H1 (cell line): ENCODE measurements around the gene SPOCD1. TPM values are rescaled to one million over a fixed set of nuclear protein-coding genes. Genes with fewer than 3 reads are reported as not detected.

ENCODE experiments used
- CTCF ChIA-PET: fragments of 300-600 bp; sonication (Branson Sonifier 250); formaldehyde crosslinking; loops from one replicate; lab custom pipeline; 2021; ENCODE audit not compliant: partially characterized antibody; lab: Charles Lee
- POLR2A ChIA-PET: fragments of 300-600 bp; sonication (Branson Sonifier 250); formaldehyde crosslinking; loops from one replicate; lab custom pipeline; 2021; ENCODE audit warnings: inconsistent platforms; ENCODE audit not compliant: partially characterized antibody; lab: Charles Lee
- DNase-seq, 2 experiments: peaks; one replicate each; pipeline versions ENCODE4 v3.0.0 to v3.0.0-alpha.2; 2010 to 2022; ENCODE audit warnings: low spot score in 2 of 2, low read depth in 1 of 2, mixed read lengths in 1 of 2
- FAIRE-seq: peaks from 2 replicates; lab custom pipeline; 2011; peaks lifted over from hg19 to GRCh38; lab: Jason Lieb, UNC
- H2AFZ ChIP-seq: 2 replicates; pipeline ENCODE4 v1.8.1; 2012; ENCODE audit warnings: low read length, inconsistent platforms
- H2AK5ac ChIP-seq: 2 replicates; pipeline ENCODE4 v1.6.1; 2013; ENCODE audit warnings: low read depth, low read length
- H2BK120ac ChIP-seq: replicated peaks from 2 replicates; pipeline ENCODE3; 2013; ENCODE audit warnings: low read depth, low read length, inconsistent platforms
- H2BK12ac ChIP-seq: 2 replicates; pipeline ENCODE4 v1.6.1; 2013; ENCODE audit warnings: low read depth, low read length
- H2BK15ac ChIP-seq: 2 replicates; pipeline ENCODE4 v1.6.1; 2013; ENCODE audit warnings: low read length
- H2BK20ac ChIP-seq: 2 replicates; pipeline ENCODE4 v1.6.1; 2013; ENCODE audit warnings: low read length
- H2BK5ac ChIP-seq: 2 replicates; pipeline ENCODE4 v1.6.1; 2013; ENCODE audit warnings: low read depth, low read length
- H3K14ac ChIP-seq: 2 replicates; pipeline ENCODE4 v1.6.1; 2013; ENCODE audit warnings: inconsistent platforms; ENCODE audit not compliant: insufficient read length
- H3K18ac ChIP-seq: 2 replicates; pipeline ENCODE4 v1.6.1; 2013; ENCODE audit warnings: low read length; ENCODE audit errors: extremely low read depth
- H3K23ac ChIP-seq: 2 replicates; pipeline ENCODE4 v1.6.1; 2013; ENCODE audit warnings: inconsistent platforms; ENCODE audit not compliant: insufficient read length
- H3K23me2 ChIP-seq: 2 replicates; pipeline ENCODE4 v1.6.1; 2013; ENCODE audit warnings: low read depth, low read length
- H3K27ac ChIP-seq: 2 replicates; pipeline ENCODE4 v1.6.1; 2011; ENCODE audit warnings: low read depth, low read length, inconsistent platforms
- H3K27me3 ChIP-seq, 4 experiments: replicated peaks in 1 of 4; 1 replicate in 1 of 4; 2 replicates in 3 of 4; pipeline versions ENCODE4 v1.6.1 to v1.8.1; 2011 to 2013; ENCODE audit warnings: low read length in 3 of 4, mild to moderate bottlenecking in 3 of 4, inconsistent platforms in 2 of 4, mixed read lengths in 2 of 4, moderate library complexity in 1 of 4; ENCODE audit not compliant: control insufficient read depth in 3 of 4, insufficient read depth in 3 of 4; ENCODE audit errors: extremely low read depth in 1 of 4
- H3K36me3 ChIP-seq, 4 experiments: 2 replicates each; pipeline versions ENCODE4 v1.6.1 to v1.8.1; 2011 to 2013; ENCODE audit warnings: mild to moderate bottlenecking in 4 of 4, low read length in 3 of 4, moderate library complexity in 2 of 4, control low read depth in 1 of 4, inconsistent platforms in 1 of 4; ENCODE audit not compliant: insufficient read depth in 4 of 4, control insufficient read depth in 2 of 4
- H3K4ac ChIP-seq: replicated peaks from 2 replicates; pipeline ENCODE3; 2013; ENCODE audit warnings: low read length, low read depth, mixed read lengths, inconsistent platforms; ENCODE audit not compliant: insufficient read length
- H3K4me1 ChIP-seq, 4 experiments: replicated peaks in 1 of 4; 1 replicate in 1 of 4; 2 replicates in 3 of 4; pipeline versions ENCODE4 v1.6.1 to v1.8.1; 2011 to 2013; ENCODE audit warnings: low read length in 3 of 4, inconsistent platforms in 2 of 4, mixed read lengths in 1 of 4; ENCODE audit not compliant: insufficient read depth in 4 of 4, control insufficient read depth in 3 of 4
- H3K4me2 ChIP-seq, 2 experiments: 2 replicates each; pipeline versions ENCODE4 v1.6.1 to v1.8.1; 2011 to 2013; ENCODE audit warnings: low read depth in 2 of 2, low read length in 2 of 2, control low read depth in 1 of 2, inconsistent platforms in 1 of 2, mild to moderate bottlenecking in 1 of 2; ENCODE audit not compliant: insufficient read depth in 1 of 2
- H3K4me3 ChIP-seq, 4 experiments: fragments of 200-600, 300-600 bp in 1 of 4; sonication (generic), shearing (Covaris generic), sonication (Bioruptor Twin) in 1 of 4; 2 replicates each; pipeline versions ENCODE4 v1.5.1 to v1.8.1; 2011 to 2016; ENCODE audit warnings: low read length in 4 of 4, low read depth in 3 of 4, control low read depth in 2 of 4, inconsistent platforms in 2 of 4, mild to moderate bottlenecking in 2 of 4, mixed read lengths in 1 of 4, moderate library complexity in 1 of 4; ENCODE audit not compliant: insufficient read depth in 2 of 4; ENCODE audit errors: extremely low read depth in 1 of 4
- H3K56ac ChIP-seq: replicated peaks from 2 replicates; pipeline ENCODE3; 2013; ENCODE audit warnings: low read depth, mild to moderate bottlenecking, mixed read lengths, low read length, inconsistent platforms; ENCODE audit not compliant: insufficient read length
- H3K79me1 ChIP-seq: 2 replicates; pipeline ENCODE4 v1.6.1; 2013; ENCODE audit warnings: low read depth, low read length, control low read depth
- H3K79me2 ChIP-seq, 2 experiments: 2 replicates each; pipeline versions ENCODE4 v1.6.1 to v1.8.1; 2012 to 2013; ENCODE audit warnings: low read length in 2 of 2, mild to moderate bottlenecking in 2 of 2, inconsistent platforms in 1 of 2; ENCODE audit not compliant: insufficient read depth in 2 of 2, control insufficient read depth in 1 of 2
- H3K9ac ChIP-seq, 4 experiments: replicated peaks in 1 of 4; 1 replicate in 1 of 4; 2 replicates in 3 of 4; pipeline versions ENCODE4 v1.6.1 to v1.8.1; 2011 to 2013; ENCODE audit warnings: low read depth in 3 of 4, low read length in 3 of 4, control low read depth in 2 of 4, mild to moderate bottlenecking in 2 of 4, moderate library complexity in 2 of 4, inconsistent platforms in 1 of 4; ENCODE audit errors: extremely low read depth in 1 of 4
- H3K9me3 ChIP-seq, 2 experiments: 2 replicates each; pipeline versions ENCODE4 v1.6.1 to v1.8.1; 2012 to 2013; ENCODE audit warnings: mild to moderate bottlenecking in 2 of 2, moderate library complexity in 2 of 2, control low read depth in 1 of 2, inconsistent platforms in 1 of 2, low read depth in 1 of 2, low read length in 1 of 2, mixed read lengths in 1 of 2; ENCODE audit not compliant: insufficient read depth in 2 of 2
- H4K20me1 ChIP-seq, 2 experiments: replicated peaks in 1 of 2; 2 replicates each; pipeline versions ENCODE3 to v1.8.1; 2011 to 2013; ENCODE audit warnings: inconsistent platforms in 2 of 2, low read length in 2 of 2, mild to moderate bottlenecking in 1 of 2; ENCODE audit not compliant: insufficient read depth in 2 of 2, control insufficient read depth in 1 of 2
- H4K5ac ChIP-seq: 2 replicates; pipeline ENCODE4 v1.6.1; 2013; ENCODE audit warnings: low read length, low read depth, mixed read lengths, inconsistent platforms; ENCODE audit not compliant: insufficient read length
- H4K8ac ChIP-seq: 2 replicates; pipeline ENCODE4 v1.8.0; 2013; ENCODE audit warnings: mild to moderate bottlenecking, moderate library complexity, low read length, inconsistent platforms; ENCODE audit not compliant: insufficient read depth; ENCODE audit errors: extremely low read depth
- H4K91ac ChIP-seq: replicated peaks from 2 replicates; pipeline ENCODE3; 2013; ENCODE audit warnings: low read length, mixed read lengths, inconsistent platforms; ENCODE audit not compliant: insufficient read length
- TCF12 ChIP-seq: IDR thresholded peaks from 2 replicates; pipeline ENCODE4 v1.6.1; 2011; ENCODE audit warnings: low read depth, mild to moderate bottlenecking, low read length
- WGBS, 2 experiments: shearing (Covaris generic) in 1 of 2; methylation state at CpG; one replicate each; pipeline versions ENCODE4 v1.1.6 to v1.1.7; 2013 to 2015; ENCODE audit warnings: low lambda C conversion rate in 2 of 2, mixed read lengths in 2 of 2, inconsistent platforms in 1 of 2, low coverage in 1 of 2, missing lambda C conversion rate in 1 of 2; ENCODE audit not compliant: insufficient replicate concordance in 2 of 2, insufficient coverage in 1 of 2, insufficient read length in 1 of 2; ENCODE audit errors: extremely low coverage in 1 of 2, missing lambda C conversion rate in 1 of 2; 5-methylcytosine and 5-hydroxymethylcytosine counted together
- polyA plus RNA-seq, 7 experiments: library from polyadenylated mRNA; depleted of rRNA in 3 of 7; stranded (reverse) in 5 of 7; unstranded in 2 of 7; fragments of >200 nt in 5 of 7; fragments of 200-250 nt in 2 of 7; gene quantifications; 1 replicate in 5 of 7; 2 replicates in 1 of 7; 4 replicates in 1 of 7; pipeline versions ENCODE4 v1.2.1 to v1.2.3, GENCODE V29; 2011 to 2013; ENCODE audit warnings: missing spikeins in 2 of 7, mixed read lengths in 2 of 7
- total RNA-seq: library from RNA; stranded (reverse); fragmentation: NEBNext Ultra II Directional; extraction: Animal tissue kit (Norgen Biotek cat#: 25700); gene quantifications from 2 replicates; pipeline ENCODE4 v1.2.1, GENCODE V29; 2021

SPOCD1 gene
- total and polyA plus RNA-seq, 2 of the 8 experiments (the other 6 are each of a cell fraction or from before 2014, with no cell fraction given), result 1.8 to 2.9 TPM

DNA sequence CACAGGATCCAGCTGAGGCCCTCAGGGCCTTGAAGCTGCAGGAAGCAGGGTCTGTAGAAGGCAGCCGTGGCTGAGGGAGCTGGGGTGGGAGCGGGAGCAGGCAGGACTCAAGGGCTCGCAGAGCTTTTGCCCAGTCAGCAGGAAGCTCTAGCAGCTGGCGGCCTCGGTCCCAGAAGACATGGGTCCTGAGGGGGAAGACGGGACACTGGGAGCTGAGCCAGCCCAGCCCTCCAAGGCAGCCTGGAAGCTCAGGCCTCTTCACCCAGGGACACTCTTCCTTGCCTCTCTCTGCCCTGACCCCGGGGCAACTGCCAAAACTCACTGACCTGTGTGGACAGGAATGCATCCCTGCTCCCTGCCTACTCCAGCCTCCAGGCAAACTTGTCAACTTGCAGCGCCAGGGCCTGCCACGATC, 60.6 kb downstream of the SPOCD1 start:
- FAIRE-seq, result no peak

More for the DNA sequence above, 60.6 kb downstream of the SPOCD1 start:
- H4K91ac ChIP-seq, result no peak overlapping the region
- H3K4me3 ChIP-seq, result no peak overlapping the region
- H2BK12ac ChIP-seq, result no peak overlapping the region
- H3K56ac ChIP-seq, result no peak overlapping the region
- no peak overlapping the region for H4K5ac ChIP-seq
- peaks cover 3% of the 10 kb centered on the region for H3K79me1 ChIP-seq
- no peak overlapping the region for H3K14ac ChIP-seq
- no peak overlapping the region for H2AFZ ChIP-seq
- H3K4me1 ChIP-seq, result peaks cover 14 to 35% (median 28%) of the 10 kb centered on the region in 4 experiments
- H3K4me2 ChIP-seq, result no peak overlapping the region
- peaks cover 0 to 3% of the 10 kb centered on the region in 2 experiments for H4K20me1 ChIP-seq
- H3K23me2 ChIP-seq, result no peaks in the 10 kb centered on the region
- ChIA-PET POLR2A (interaction anchor here (0.7 kb wide), 1 partner anchor 110 kb away, joined by 3 read pairs; the partner anchor contains the start of gene PEF1), CTCF (interaction anchor here (0.6 to 6.8 kb wide), 7 partner anchors 8 to 135 kb away, joined by 3 to 79 read pairs (median 7); no protein-coding TSS in a partner anchor)
- no peak overlapping the region for H2BK15ac ChIP-seq
- DNase-seq, result no peak
- 89% methylated on average over 9 of the region's 9 CpGs; no CpG with 5 or more reads in 1 of the 2 experiments for WGBS, 2 experiments
- H2BK20ac ChIP-seq, result no peak overlapping the region
- H3K9ac ChIP-seq, result no peak overlapping the region
- no peak overlapping the region for H4K8ac ChIP-seq
- H3K27me3 ChIP-seq, result no peaks in the 10 kb centered on the region
- no peak overlapping the region for H3K18ac ChIP-seq
- H3K23ac ChIP-seq, result no peak overlapping the region
- peaks cover 0 to 4% of the 10 kb centered on the region in 2 experiments; a peak in 1 of 4 replicates for H3K79me2 ChIP-seq
- no peak overlapping the region for H2BK5ac ChIP-seq
- no peak overlapping the region for H3K27ac ChIP-seq
- no peak overlapping the region for H2BK120ac ChIP-seq
- no peak for TF ChIP-seq TCF12
- H3K9me3 ChIP-seq, result no peaks in the 10 kb centered on the region
- H3K36me3 ChIP-seq, result no peaks in the 10 kb centered on the region
- H3K4ac ChIP-seq, result no peak overlapping the region
- no peak overlapping the region for H2AK5ac ChIP-seq
